WI38 (cell line): ENCODE measurements around the gene NR2F1-AS1.

ENCODE experiments used
- H3K4me3 ChIP-seq: 2 replicates; pipeline ENCODE4 v1.5.1; 2011; ENCODE audit warnings: low read depth, mild to moderate bottlenecking, control low read depth, low read length
- CTCF ChIP-seq: IDR thresholded peaks from 2 replicates; pipeline ENCODE4 v1.5.1; 2012; ENCODE audit warnings: low read depth, mild to moderate bottlenecking, control low read depth, low read length

The NR2F1-AS1 gene

GRCh38 chr5:93616538-93617174, 35.6 kb upstream of the NR2F1-AS1 start:
- no peak overlapping the region for H3K4me3 ChIP-seq
- no peak for TF ChIP-seq CTCF

DNA sequence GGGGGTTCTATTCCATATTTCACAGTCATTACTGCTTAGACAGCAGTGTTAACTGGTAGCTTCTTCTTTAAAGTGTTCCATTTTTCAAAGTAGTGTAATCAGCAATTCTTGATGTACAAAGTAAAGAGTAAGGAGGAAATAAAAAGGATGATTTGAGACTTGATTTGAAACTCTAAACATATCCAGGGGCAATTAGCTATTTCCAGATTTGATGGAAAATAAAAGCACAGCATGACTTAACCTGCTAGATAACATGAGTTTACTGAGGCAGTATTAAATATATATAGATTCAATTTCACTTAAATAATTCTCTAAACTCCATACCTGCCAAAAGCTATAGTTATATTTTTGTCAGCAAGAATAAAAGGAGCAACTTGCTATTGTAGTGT, 31.8 kb upstream of the NR2F1-AS1 start:
- no peak overlapping the region for H3K4me3 ChIP-seq
- no peak for TF ChIP-seq CTCF

GRCh38 chr5:93611976-93612854, 31.2 kb upstream of the NR2F1-AS1 start:
- peak overlapping the region; percentile 47 for H3K4me3 ChIP-seq

DNA sequence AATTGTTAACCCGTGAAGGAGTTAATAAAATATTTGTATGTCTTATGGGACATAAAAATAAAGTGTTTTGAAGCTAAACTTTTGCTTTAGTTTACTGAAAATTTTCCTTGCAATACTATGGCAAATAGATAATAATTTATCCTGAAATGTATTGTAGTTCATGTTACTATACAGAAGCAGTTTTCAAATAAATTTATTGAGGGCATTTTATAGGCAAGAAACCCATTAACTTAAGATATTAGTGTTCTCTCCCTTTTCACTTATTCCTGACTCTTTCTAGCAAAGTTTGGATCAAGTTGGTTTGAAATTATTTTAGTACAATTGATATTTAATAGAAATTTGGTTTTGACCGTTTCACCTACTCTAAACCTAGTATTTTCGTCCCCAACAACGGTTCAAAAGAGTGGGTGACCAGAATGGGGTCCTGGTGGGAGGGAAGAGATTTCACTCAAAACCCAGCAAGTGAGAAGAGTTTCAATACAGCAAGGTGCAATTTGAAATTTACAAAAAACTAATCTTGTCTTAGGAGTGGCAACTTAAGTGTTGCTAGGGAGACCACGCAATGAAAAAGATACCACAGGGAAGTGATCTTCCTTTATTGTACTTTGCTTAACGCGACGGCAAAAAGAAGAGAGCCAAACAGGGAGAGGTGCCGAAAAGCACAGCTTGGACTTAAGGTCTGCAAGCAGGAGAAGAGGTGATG, 30.4 kb upstream of the NR2F1-AS1 start:
- H3K4me3 ChIP-seq: peak overlapping the region; percentile 47

More at GRCh38 chr5:93611976-93612854, 31.2 kb upstream of the NR2F1-AS1 start:
- TF ChIP-seq CTCF: no peak

DNA sequence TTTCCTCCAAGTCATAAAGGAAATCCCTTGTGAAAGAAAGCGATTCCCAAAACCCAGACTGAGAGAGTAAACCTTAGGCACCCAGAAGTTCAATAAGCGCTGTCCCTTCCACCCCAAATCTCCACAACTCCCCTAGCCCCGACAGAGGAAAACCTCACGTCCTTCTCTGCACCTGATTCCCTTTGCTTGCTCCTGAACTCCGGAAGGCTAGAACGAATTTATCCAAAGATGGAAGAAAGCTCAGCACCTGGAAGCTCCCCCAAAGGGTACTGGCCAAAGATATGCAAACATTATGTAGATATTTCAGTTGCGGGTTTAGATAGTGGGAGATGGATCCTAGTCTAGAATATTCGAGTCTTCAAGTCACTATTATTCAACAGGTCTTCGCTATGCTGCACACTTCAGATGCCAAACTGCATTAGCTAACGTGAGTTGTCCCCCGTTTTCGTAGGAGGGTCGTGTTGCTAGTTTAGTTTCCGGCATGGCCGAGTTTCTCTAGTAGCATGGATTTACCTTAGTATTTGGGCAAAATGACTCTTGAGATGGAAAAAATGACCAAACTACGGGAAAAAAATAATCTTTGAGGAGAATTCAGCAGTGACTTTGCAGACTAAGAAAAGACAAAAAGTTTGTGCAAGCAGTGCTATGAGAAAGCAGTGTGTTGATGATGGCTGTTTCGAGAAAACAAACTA, 29.7 kb upstream of the NR2F1-AS1 start:
- H3K4me3 ChIP-seq: no peak overlapping the region
- no peak for TF ChIP-seq CTCF

More for the DNA sequence above, 30.4 kb upstream of the NR2F1-AS1 start:
- TF ChIP-seq CTCF: no peak

DNA sequence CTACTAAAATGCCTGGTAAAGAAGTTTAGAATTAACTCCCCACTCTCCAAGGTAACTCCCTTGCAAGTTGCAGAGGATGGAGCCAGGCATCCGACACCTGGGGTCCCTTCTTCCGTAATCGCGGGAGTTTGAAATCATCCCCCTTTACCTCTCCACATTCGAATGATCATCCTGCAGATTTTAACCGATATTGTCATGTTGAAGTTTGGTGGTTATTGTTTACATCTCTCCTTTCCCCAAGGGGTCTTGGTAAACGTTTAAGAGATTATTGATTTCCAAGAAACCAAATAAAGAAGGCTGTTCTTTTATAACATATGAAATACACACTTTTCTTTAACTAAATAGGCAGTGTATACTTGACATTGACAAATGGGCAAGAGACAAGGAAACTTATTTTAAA, 28.7 kb upstream of the NR2F1-AS1 start:
- no peak for TF ChIP-seq CTCF
- H3K4me3 ChIP-seq: no peak overlapping the region
